ENCODE measurements around the gene ITPR2. TPM values are rescaled to one million over a fixed set of nuclear protein-coding genes. Genes with fewer than 3 reads are reported as not detected.

ITPR2 gene
- total and polyA plus RNA-seq, 2 of the 13 experiments (the other 11 are each of a cell fraction or from before 2014, with no cell fraction given), result 31.9 to 81.9 TPM

DNA sequence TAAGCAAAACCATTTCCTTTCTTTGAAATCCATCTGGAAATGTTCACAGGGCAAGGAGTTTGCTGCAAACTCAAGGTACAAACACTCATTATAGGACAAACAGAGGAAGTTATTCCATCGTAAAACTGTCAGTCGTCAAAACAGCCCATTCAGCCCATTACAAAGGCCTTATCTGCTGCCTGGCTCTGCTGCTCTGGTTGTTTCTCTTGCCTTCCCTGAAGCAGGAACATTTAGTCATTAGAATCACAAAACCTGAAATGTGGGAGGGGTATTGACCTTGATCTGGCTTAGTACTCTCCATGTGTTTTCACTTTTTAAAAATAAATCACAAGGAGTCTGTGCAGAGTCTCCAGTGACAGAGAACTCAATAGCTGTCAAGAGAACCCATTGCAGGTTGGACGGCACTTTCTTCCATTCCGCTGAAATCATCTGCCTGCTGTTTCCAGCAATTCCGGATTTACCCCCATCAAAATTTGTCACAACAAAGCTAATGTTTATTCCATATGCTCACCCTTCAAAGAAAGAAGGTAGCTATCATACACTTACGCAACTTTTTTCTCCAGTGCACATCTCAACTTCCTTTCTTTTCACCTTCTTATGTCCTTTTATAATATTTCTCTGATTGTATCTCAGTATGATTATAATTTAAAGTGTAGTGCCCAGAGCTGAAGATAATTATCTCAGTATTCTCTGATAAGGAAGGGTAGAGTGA, 24.6 kb upstream of the ITPR2 start:
- 48% methylated on average over 6 of the region's 6 CpGs for WGBS (ENCODE audit: low lambda C conversion rate)
- H3K9ac ChIP-seq (ENCODE audit: insufficient read depth, low read depth, low read length), result no peak overlapping the region
- no peaks in the 10 kb centered on the region for H4K20me1 ChIP-seq (ENCODE audit: insufficient read depth, low read length)
- no peaks in the 10 kb centered on the region for H3K27me3 ChIP-seq (ENCODE audit: control insufficient read depth in 1 of 2, insufficient read depth in 2 of 2, low read length in 2 of 2)
- DNase-seq (ENCODE audit: low spot score) (no peak), FAIRE-seq (no peak), ATAC-seq (no peak)
- peaks cover 36% of the 10 kb centered on the region for H3K4me1 ChIP-seq (ENCODE audit: insufficient read depth, low read length)
- H3K27ac ChIP-seq (ENCODE audit: extremely low read length, insufficient read depth, low read length), result no peak overlapping the region
- in situ Hi-C loops (cut with HindIII; ENCODE audit: extremely low pct_ligation_motif_present, low pct_unique_long_range_greater_than_20kb) (no loop called here), intact Hi-C loops (cut with micrococcal nuclease; ENCODE audit: unreplicated experiment) (no loop called here)
- ChIA-PET POLR2A (interaction anchor here (0.5 kb wide), 1 partner anchor 20 kb away, joined by 4 read pairs; no protein-coding TSS in a partner anchor), CTCF (ENCODE audit: low intra/inter-chr PET ratio, low total read pairs) (no interaction called here)
- BruUV-seq (replicated peaks), result no TSS peak
- H3K9me3 ChIP-seq (ENCODE audit: low read length), result no peaks in the 10 kb centered on the region
- no peak overlapping the region for H3K4me2 ChIP-seq (ENCODE audit: low read depth, low read length)
- no peak overlapping the region for H2AFZ ChIP-seq (ENCODE audit: low read length)
- no peaks in the 10 kb centered on the region for H3K79me2 ChIP-seq (ENCODE audit: insufficient read depth, low read length)
- no peak overlapping the region for H3K4me3 ChIP-seq (replicated peaks in 1 of 3; ENCODE audit: insufficient read depth in 1 of 3, low read depth in 2 of 3, low read length in 3 of 3)
- H3K36me3 ChIP-seq (replicated peaks in 1 of 2; ENCODE audit: control insufficient read depth in 1 of 2, insufficient read depth in 2 of 2, low read length in 2 of 2), result no peaks in the 10 kb centered on the region
- TF ChIP-seq ZNF546 (CRISPR knock-in tag; conservative IDR thresholded peaks at IDR 0.05) (no peak), KDM6A (CRISPR knock-in tag; IDR thresholded peaks at IDR 0.05; ENCODE audit: low read depth) (no peak), KDM2A (CRISPR knock-in tag; IDR thresholded peaks at IDR 0.05; ENCODE audit: borderline replicate concordance, low read depth) (no peak), SOX13 (IDR thresholded peaks at IDR 0.05) (no peak), SOX13 (CRISPR knock-in tag; conservative IDR thresholded peaks at IDR 0.05 in 1 of 2, IDR thresholded peaks at IDR 0.05 in 1 of 2) (no peak), ZNF777 (CRISPR knock-in tag; IDR thresholded peaks at IDR 0.05) (no peak), ZNF737 (CRISPR knock-in tag; IDR thresholded peaks at IDR 0.05; ENCODE audit: borderline replicate concordance) (no peak), ZNF713 (CRISPR knock-in tag; IDR thresholded peaks at IDR 0.05) (no peak), SP140L (CRISPR knock-in tag; IDR thresholded peaks at IDR 0.05; ENCODE audit: borderline replicate concordance) (no peak), MAFG (CRISPR knock-in tag; IDR thresholded peaks at IDR 0.05) (no peak), ZNF251 (CRISPR knock-in tag; IDR thresholded peaks at IDR 0.05) (no peak), RAD51 (IDR thresholded peaks at IDR 0.05; ENCODE audit: borderline replicate concordance) (no peak)
- TF ChIP-seq, protein P1, sequence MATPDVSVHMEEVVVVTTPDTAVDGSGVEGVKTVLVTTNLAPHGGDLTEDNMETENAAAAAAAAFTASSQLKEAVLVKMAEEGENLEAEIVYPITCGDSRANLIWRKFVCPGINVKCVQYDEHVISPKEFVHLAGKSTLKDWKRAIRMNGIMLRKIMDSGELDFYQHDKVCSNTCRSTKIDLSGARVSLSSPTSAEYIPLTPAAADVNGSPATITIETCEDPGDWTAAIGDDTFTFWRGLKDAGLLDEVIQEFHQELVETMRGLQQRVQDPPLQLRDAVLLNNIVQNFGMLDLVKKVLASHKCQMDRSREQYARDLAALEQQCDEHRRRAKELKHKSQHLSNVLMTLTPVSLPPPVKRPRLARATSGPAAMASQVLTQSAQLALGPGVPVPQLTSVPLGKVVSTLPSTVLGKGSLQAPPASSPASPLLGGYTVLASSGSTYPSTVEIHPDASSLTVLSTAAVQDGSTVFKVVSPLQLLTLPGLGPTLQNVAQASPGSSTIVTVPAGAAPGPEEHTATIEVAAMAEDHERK (CRISPR knock-in tag; IDR thresholded peaks at IDR 0.05; ENCODE audit: low read depth), result no peak
- TF ChIP-seq, protein P2, sequence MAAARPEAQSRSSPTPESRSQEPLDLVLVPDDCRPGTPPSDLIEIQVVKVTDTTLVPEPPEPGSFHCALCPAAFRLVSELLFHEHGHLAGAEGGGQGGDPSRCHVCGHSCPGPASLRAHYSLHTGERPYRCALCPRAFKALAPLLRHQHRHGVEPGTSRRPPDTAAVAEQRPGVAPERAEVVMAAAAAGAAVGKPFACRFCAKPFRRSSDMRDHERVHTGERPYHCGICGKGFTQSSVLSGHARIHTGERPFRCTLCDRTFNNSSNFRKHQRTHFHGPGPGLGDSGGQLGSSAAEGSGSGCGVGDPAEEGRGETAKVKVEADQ (CRISPR knock-in tag; IDR thresholded peaks at IDR 0.05; ENCODE audit: borderline replicate concordance), result no peak
- TF ChIP-seq, protein P3, sequence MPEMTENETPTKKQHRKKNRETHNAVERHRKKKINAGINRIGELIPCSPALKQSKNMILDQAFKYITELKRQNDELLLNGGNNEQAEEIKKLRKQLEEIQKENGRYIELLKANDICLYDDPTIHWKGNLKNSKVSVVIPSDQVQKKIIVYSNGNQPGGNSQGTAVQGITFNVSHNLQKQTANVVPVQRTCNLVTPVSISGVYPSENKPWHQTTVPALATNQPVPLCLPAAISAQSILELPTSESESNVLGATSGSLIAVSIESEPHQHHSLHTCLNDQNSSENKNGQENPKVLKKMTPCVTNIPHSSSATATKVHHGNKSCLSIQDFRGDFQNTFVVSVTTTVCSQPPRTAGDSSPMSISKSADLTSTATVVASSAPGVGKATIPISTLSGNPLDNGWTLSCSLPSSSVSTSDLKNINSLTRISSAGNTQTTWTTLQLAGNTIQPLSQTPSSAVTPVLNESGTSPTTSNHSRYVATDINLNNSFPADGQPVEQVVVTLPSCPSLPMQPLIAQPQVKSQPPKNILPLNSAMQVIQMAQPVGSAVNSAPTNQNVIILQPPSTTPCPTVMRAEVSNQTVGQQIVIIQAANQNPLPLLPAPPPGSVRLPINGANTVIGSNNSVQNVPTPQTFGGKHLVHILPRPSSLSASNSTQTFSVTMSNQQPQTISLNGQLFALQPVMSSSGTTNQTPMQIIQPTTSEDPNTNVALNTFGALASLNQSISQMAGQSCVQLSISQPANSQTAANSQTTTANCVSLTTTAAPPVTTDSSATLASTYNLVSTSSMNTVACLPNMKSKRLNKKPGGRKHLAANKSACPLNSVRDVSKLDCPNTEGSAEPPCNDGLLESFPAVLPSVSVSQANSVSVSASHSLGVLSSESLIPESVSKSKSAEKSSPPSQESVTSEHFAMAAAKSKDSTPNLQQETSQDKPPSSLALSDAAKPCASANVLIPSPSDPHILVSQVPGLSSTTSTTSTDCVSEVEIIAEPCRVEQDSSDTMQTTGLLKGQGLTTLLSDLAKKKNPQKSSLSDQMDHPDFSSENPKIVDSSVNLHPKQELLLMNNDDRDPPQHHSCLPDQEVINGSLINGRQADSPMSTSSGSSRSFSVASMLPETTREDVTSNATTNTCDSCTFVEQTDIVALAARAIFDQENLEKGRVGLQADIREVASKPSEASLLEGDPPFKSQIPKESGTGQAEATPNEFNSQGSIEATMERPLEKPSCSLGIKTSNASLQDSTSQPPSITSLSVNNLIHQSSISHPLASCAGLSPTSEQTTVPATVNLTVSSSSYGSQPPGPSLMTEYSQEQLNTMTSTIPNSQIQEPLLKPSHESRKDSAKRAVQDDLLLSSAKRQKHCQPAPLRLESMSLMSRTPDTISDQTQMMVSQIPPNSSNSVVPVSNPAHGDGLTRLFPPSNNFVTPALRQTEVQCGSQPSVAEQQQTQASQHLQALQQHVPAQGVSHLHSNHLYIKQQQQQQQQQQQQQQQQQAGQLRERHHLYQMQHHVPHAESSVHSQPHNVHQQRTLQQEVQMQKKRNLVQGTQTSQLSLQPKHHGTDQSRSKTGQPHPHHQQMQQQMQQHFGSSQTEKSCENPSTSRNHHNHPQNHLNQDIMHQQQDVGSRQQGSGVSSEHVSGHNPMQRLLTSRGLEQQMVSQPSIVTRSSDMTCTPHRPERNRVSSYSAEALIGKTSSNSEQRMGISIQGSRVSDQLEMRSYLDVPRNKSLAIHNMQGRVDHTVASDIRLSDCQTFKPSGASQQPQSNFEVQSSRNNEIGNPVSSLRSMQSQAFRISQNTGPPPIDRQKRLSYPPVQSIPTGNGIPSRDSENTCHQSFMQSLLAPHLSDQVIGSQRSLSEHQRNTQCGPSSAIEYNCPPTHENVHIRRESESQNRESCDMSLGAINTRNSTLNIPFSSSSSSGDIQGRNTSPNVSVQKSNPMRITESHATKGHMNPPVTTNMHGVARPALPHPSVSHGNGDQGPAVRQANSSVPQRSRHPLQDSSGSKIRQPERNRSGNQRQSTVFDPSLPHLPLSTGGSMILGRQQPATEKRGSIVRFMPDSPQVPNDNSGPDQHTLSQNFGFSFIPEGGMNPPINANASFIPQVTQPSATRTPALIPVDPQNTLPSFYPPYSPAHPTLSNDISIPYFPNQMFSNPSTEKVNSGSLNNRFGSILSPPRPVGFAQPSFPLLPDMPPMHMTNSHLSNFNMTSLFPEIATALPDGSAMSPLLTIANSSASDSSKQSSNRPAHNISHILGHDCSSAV (CRISPR knock-in tag; IDR thresholded peaks at IDR 0.05; ENCODE audit: borderline replicate concordance), result no peak
